Neural progenitor cell (in vitro differentiated cells): ENCODE results near the gene CFAP43.

Experiments used
- EZH2 ChIP-seq: fragments of 200-600 bp; sonication (generic); IDR thresholded peaks from 2 replicates; pipeline ENCODE4 v1.6.1; 2017; ENCODE audit warnings: antibody characterized with exemption, mild to moderate bottlenecking, moderate library complexity
- EZH2phosphoT487 ChIP-seq: fragments of 200-600 bp; sonication (generic); IDR thresholded peaks from 2 replicates; pipeline ENCODE4 v1.6.1; 2017; ENCODE audit warnings: antibody characterized with exemption
- TF ChIP-seq, protein P1 (sequence below): fragments of 200-600 bp; sonication (generic); IDR thresholded peaks from 2 replicates; pipeline ENCODE4 v1.5.1; 2017; ENCODE audit warnings: antibody characterized with exemption, mild to moderate bottlenecking

DNA sequence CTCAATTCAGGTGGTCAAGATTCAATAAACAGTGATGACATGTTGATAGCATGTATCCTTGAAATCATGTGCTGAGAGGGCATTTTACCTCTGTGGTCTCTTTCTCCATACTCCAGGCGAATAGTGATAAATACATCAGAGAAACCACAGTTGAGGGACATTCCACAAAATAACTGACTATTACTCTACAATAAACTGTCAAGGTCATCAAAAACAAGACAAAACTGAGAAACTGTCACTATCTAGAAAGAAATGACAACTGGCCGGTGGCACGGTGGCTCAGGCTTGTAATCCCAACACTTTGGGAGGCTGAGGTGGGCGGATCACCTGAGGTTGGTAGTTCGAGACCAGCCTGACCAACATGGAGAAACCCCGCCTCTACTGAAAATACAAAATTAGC, 94.0 kb downstream of the CFAP43 start:
- TF ChIP-seq, protein P1, sequence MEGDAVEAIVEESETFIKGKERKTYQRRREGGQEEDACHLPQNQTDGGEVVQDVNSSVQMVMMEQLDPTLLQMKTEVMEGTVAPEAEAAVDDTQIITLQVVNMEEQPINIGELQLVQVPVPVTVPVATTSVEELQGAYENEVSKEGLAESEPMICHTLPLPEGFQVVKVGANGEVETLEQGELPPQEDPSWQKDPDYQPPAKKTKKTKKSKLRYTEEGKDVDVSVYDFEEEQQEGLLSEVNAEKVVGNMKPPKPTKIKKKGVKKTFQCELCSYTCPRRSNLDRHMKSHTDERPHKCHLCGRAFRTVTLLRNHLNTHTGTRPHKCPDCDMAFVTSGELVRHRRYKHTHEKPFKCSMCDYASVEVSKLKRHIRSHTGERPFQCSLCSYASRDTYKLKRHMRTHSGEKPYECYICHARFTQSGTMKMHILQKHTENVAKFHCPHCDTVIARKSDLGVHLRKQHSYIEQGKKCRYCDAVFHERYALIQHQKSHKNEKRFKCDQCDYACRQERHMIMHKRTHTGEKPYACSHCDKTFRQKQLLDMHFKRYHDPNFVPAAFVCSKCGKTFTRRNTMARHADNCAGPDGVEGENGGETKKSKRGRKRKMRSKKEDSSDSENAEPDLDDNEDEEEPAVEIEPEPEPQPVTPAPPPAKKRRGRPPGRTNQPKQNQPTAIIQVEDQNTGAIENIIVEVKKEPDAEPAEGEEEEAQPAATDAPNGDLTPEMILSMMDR = no peak
- no peak for TF ChIP-seq EZH2
- no peak for TF ChIP-seq EZH2phosphoT487
